Esophagus muscularis mucosa (tissue), 3 donors: ENCODE measurements around the gene WDR5.

Source experiments
- CTCF ChIP-seq, 3 experiments: fragments of 200-600 bp in 2 of 3; fragments of 450-650 bp in 1 of 3; sonication (generic) in 2 of 3; IDR thresholded peaks; one replicate each; pipeline ENCODE4 v1.5.1; 2017 to 2019; ENCODE audit warnings: antibody characterized with exemption in 3 of 3, mild to moderate bottlenecking in 2 of 3, moderate library complexity in 1 of 3
- EP300 ChIP-seq: sonication (generic); formaldehyde crosslinking; IDR thresholded peaks from one replicate; pipeline ENCODE4 v1.6.1; 2017; ENCODE audit warnings: antibody characterized with exemption

GRCh38 chr9:134168757-134169550, 33.1 kb downstream of the WDR5 start:
- TF ChIP-seq CTCF (IDR thresholded peaks at IDR 0.05) (no peak), EP300 (no peak)
